Activated CD4-positive, alpha-beta memory T cell treated with anti-CD3 and anti-CD28 coated beads, Interleukin-2, amount 10 ng/mL, durations not matched to agents 7 days and 5 days (primary cell): Measurements from ENCODE around the gene PAEP. TPM values are rescaled to one million over a fixed set of nuclear protein-coding genes. Genes with fewer than 3 reads are reported as not detected.

Experiments
- CTCF ChIA-PET: fragments of 350-600 bp; sonication (Branson Sonifier 250); formaldehyde crosslinking; loops from one replicate; lab custom pipeline; 2021; ENCODE audit warnings: antibody characterized with exemption, inconsistent platforms; lab: Charles Lee
- POLR2A ChIA-PET: fragments of 350-600 bp; sonication (Branson Sonifier 250); formaldehyde crosslinking; loops from one replicate; lab custom pipeline; 2021; ENCODE audit warnings: antibody characterized with exemption; lab: Charles Lee
- DNase-seq: peaks from one replicate; pipeline ENCODE4 v3.0.0-alpha.2; 2020
- H3K27ac Mint-ChIP-seq: one replicate; pipeline ENCODE4 v1.8.0; 2021; ENCODE audit warnings: mild to moderate bottlenecking, mixed read lengths
- H3K27me3 Mint-ChIP-seq: one replicate; pipeline ENCODE4 v1.8.0; 2021; ENCODE audit warnings: mixed read lengths
- H3K36me3 Mint-ChIP-seq: one replicate; pipeline ENCODE4 v1.8.0; 2021; ENCODE audit warnings: low read depth, mixed read lengths
- H3K4me1 Mint-ChIP-seq: one replicate; pipeline ENCODE4 v1.8.0; 2021; ENCODE audit warnings: mixed read lengths
- H3K4me3 Mint-ChIP-seq: one replicate; pipeline ENCODE4 v1.8.0; 2021; ENCODE audit warnings: mild to moderate bottlenecking, mixed read lengths
- H3K9me3 Mint-ChIP-seq: one replicate; pipeline ENCODE4 v1.8.0; 2021; ENCODE audit warnings: mixed read lengths
- total RNA-seq, 2 experiments: library from RNA; stranded (reverse); gene quantifications; one replicate each; pipeline ENCODE4 v1.2.3, GENCODE V29; 2021

The PAEP gene
- total RNA-seq, 2 experiments from 2014 or later, result not detected

- no peaks in the 10 kb centered on the region for H3K27me3 Mint-ChIP-seq
- no peaks in the 10 kb centered on the region for H3K9me3 Mint-ChIP-seq
- H3K4me3 Mint-ChIP-seq, result no peak overlapping the region
- ChIA-PET CTCF (interaction anchor here (1.7 kb wide), 1 partner anchor 14 kb away, joined by 4 read pairs; no protein-coding TSS in a partner anchor), POLR2A (no interaction called here)
- H3K4me1 Mint-ChIP-seq, result no peaks in the 10 kb centered on the region
- no peaks in the 10 kb centered on the region for H3K36me3 Mint-ChIP-seq
- H3K27ac Mint-ChIP-seq, result no peak overlapping the region
- DNase-seq, result no peak
Observed at GRCh38 chr9:135614821-135615665, 53.5 kb downstream of the PAEP start.

- H3K4me1 Mint-ChIP-seq, result no peaks in the 10 kb centered on the region
- ChIA-PET POLR2A (no interaction called here), CTCF (interaction anchor here (1.7 kb wide), 1 partner anchor 15 kb away, joined by 4 read pairs; no protein-coding TSS in a partner anchor)
- H3K4me3 Mint-ChIP-seq, result no peak overlapping the region
- no peaks in the 10 kb centered on the region for H3K9me3 Mint-ChIP-seq
- H3K27me3 Mint-ChIP-seq, result no peaks in the 10 kb centered on the region
- no peak overlapping the region for H3K27ac Mint-ChIP-seq
- no peak for DNase-seq
- H3K36me3 Mint-ChIP-seq, result no peaks in the 10 kb centered on the region
Observed at GRCh38 chr9:135615666-135616618, 54.4 kb downstream of the PAEP start.

Other genes starting within 250 kb of the PAEP start
- gene PPP1R26, start 82.0 kb upstream of the PAEP start, total RNA-seq, result 1 to 10 TPM; 2.9 to 4.7 TPM
- 10 to 100 TPM; 33.8 to 37.5 TPM for gene MRPS2, start 61.1 kb upstream of the PAEP start, total RNA-seq
- gene LCN1, start 40.3 kb upstream of the PAEP start, total RNA-seq, result not detected
- gene OBP2A, start 15.6 kb upstream of the PAEP start, total RNA-seq, result not detected
- not detected for gene GLT6D1, start 77.8 kb downstream of the PAEP start, total RNA-seq
- not detected for gene LCN9, start 101.6 kb downstream of the PAEP start, total RNA-seq
- not detected for gene SOHLH1, start 137.7 kb downstream of the PAEP start, total RNA-seq
- under 1 TPM in 1 of 2 experiments, not detected in 1; 0.08 TPM for gene KCNT1, start 140.4 kb downstream of the PAEP start, total RNA-seq